ENCODE measurements around the gene CRLF2.
"Not testable (repeated sequence)": the region's sequence is repeated elsewhere in the genome, so short reads cannot be mapped to it uniquely, and the experiment has no call there.

Gene CRLF2, protein sequence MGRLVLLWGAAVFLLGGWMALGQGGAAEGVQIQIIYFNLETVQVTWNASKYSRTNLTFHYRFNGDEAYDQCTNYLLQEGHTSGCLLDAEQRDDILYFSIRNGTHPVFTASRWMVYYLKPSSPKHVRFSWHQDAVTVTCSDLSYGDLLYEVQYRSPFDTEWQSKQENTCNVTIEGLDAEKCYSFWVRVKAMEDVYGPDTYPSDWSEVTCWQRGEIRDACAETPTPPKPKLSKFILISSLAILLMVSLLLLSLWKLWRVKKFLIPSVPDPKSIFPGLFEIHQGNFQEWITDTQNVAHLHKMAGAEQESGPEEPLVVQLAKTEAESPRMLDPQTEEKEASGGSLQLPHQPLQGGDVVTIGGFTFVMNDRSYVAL

DNA sequence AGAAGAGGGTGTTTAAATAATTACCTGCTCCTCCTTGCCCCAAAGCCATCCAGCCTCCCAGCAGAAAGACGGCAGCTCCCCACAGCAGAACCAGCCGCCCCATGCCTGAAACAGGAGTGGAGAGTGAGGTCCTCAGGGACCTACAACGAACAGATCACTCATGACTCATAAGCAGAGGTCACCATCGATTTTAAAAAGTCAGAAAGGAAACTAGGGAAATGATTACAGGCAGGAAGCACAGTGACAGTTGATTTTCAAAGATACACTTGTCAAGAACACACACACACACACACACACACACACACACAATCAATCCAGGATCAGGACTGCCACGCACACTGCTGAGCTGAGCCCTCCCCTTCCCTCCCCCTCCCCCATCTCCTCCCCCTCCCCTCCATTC, at the start of gene CRLF2:
TSS of gene CRLF2 (minus strand) at position 118 of the 400 bp plus-strand sequence. CDS start at position 103, 15 bp downstream.
- Histone ChIP-seq H3K79me2 (ENCODE audit: control insufficient read depth, insufficient read depth, low read length, unreplicated experiment) (no peaks in the 10 kb centered on the region), H3K4me3 (ENCODE audit: low read depth, low read length) (no peak within 1 kb of the TSS), H3K4me1 (ENCODE audit: control insufficient read depth, insufficient read depth, low read length, unreplicated experiment) (peaks cover 6% of the 10 kb centered on the region), H2AFZ (ENCODE audit: low read length, unreplicated experiment) (no peak within 1 kb of the TSS), H3K27me3 (ENCODE audit: insufficient read depth, low read length) (0 out of 2 replicates have a peak, but pooled peaks cover 3% of the 10 kb centered on the region), H3K27ac (ENCODE audit: low read depth, low read length) (0 out of 2 replicates have a peak within 1 kb of the TSS, but pooled peaks have one; percentile 41), H3K36me3 (ENCODE audit: insufficient read depth, low read length) (no peaks in the 10 kb centered on the region)

DNA sequence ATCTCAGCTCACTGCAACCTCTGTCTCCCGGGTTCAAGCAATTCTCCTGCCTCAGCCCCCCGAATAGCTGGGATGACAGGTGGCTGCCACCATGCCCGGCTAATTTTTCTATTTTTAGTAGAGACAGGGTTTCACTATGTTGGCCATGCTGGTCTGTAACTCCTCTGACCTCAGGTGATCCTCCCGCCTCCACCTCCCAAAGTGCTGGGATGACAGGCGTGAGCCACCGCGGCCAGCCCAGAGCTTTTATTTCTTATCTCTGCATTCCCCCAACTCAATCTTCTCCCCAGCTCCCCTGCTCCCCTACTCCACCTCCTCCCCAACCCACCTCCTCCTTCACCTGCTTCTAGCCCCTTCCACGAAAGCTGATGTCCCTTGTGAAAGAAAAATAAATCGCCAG, 49.3 kb upstream of the CRLF2 start:
- H3K36me3 ChIP-seq (ENCODE audit: insufficient read depth, low read length); H2AFZ ChIP-seq (ENCODE audit: low read length, unreplicated experiment); H3K27me3 ChIP-seq (ENCODE audit: insufficient read depth, low read length); H3K79me2 ChIP-seq (ENCODE audit: control insufficient read depth, insufficient read depth, low read length, unreplicated experiment); H3K4me3 ChIP-seq (ENCODE audit: low read depth, low read length); H3K27ac ChIP-seq (ENCODE audit: low read depth, low read length); H3K4me1 ChIP-seq (ENCODE audit: control insufficient read depth, insufficient read depth, low read length, unreplicated experiment): not testable (repeated sequence)

DNA sequence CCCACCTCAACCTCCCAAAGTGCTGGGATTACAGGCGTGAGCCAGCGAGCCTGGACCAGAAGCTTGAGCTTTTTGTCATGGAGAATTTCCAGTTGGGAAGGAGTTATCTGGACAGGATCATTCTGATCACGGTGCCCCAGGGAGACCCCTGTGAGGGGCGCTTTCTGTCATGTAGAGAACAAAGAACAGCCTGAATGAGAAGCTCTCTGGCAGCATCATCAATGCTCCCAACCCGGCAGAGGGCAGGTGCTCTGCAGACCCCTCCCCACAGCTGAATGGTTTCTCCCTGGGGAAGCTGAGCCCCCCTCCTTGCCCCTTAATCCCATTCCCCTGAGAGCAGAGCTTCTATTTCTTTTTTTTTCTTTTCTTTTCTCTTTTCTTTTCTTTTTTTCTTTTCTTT, 48.8 kb upstream of the CRLF2 start:
- no peaks in the 10 kb centered on the region for H3K4me1 ChIP-seq (ENCODE audit: control insufficient read depth, insufficient read depth, low read length, unreplicated experiment)
- no peak overlapping the region for H3K4me3 ChIP-seq (ENCODE audit: low read depth, low read length)
- no peaks in the 10 kb centered on the region for H3K79me2 ChIP-seq (ENCODE audit: control insufficient read depth, insufficient read depth, low read length, unreplicated experiment)
- H3K27me3 ChIP-seq (ENCODE audit: insufficient read depth, low read length), result no peaks in the 10 kb centered on the region
- no peaks in the 10 kb centered on the region for H3K36me3 ChIP-seq (ENCODE audit: insufficient read depth, low read length)
- H3K27ac ChIP-seq (ENCODE audit: low read depth, low read length), result no peak overlapping the region
- H2AFZ ChIP-seq (ENCODE audit: low read length, unreplicated experiment), result no peak overlapping the region

DNA sequence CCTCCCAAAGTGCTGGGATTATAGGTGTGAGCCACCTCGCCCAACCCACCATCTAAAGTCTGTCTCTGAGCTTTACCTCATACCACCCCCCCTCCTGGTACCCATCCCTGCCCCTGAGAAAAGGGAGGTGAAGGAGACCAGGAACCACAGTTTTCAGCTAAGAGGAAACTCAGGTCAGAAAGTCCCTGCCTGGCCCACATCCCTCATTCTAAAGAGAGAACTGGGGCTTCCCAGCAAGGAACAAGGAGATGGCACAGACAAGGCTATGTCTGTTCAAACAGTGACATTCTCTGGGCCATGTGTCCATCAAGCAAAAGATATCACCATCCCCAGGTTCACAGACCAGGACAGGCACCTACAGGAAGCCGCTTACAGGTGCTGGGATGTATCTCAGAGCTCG, 40.4 kb upstream of the CRLF2 start:
- H3K4me1 ChIP-seq (ENCODE audit: control insufficient read depth, insufficient read depth, low read length, unreplicated experiment), result peaks cover 7% of the 10 kb centered on the region
- H3K27ac ChIP-seq (ENCODE audit: low read depth, low read length), result no peak overlapping the region
- H3K36me3 ChIP-seq (ENCODE audit: insufficient read depth, low read length), result no peaks in the 10 kb centered on the region
- H2AFZ ChIP-seq (ENCODE audit: low read length, unreplicated experiment), result no peak overlapping the region
- no peak overlapping the region for H3K4me3 ChIP-seq (ENCODE audit: low read depth, low read length)
- H3K27me3 ChIP-seq (ENCODE audit: insufficient read depth, low read length), result peaks cover 14% of the 10 kb centered on the region
- no peaks in the 10 kb centered on the region for H3K79me2 ChIP-seq (ENCODE audit: control insufficient read depth, insufficient read depth, low read length, unreplicated experiment)

DNA sequence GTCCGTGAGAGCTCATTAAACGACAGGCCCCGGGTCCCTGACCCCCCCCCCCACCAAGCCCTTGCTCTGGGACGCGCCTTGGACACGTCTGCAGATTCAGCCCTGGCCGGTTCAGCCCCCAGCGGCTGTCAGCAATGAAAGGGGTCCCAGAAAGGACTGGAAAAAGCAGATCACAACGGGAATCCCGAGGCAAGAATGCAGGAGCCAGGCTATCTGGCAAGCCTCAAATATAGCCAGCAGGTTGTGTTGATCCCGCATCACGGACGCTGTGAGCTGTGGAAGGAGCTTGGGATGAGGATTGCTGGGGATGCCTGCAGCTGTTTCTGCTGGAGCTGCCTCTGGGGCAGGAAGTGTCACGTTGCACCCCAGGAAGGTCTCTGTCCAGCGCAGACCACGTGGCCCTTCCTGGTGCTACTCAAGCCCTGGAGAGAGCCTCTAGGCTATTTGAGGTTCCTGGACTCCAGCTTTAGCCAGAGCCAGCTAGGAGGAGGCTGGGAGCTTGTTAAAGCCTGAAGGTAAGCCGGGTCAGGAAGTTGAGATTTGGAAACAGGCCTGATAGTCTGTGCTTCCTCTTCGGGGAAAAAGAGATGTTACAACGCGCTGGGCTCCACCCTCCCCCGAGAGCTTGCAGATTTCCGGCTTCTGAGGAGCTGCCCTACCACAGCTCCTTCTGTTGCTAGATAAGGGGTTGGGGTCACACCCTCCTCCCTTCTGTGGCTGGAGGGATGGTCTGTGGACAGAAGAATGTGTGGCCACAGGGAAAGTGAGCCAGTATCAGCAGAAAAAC, 36.8 kb upstream of the CRLF2 start:
- peaks cover 7% of the 10 kb centered on the region for H3K4me1 ChIP-seq (ENCODE audit: control insufficient read depth, insufficient read depth, low read length, unreplicated experiment)
- H3K79me2 ChIP-seq (ENCODE audit: control insufficient read depth, insufficient read depth, low read length, unreplicated experiment), result no peaks in the 10 kb centered on the region
- 0 out of 2 replicates have a peak overlapping the region, but pooled peaks have one; percentile 5 for H3K4me3 ChIP-seq (ENCODE audit: low read depth, low read length)

DNA sequence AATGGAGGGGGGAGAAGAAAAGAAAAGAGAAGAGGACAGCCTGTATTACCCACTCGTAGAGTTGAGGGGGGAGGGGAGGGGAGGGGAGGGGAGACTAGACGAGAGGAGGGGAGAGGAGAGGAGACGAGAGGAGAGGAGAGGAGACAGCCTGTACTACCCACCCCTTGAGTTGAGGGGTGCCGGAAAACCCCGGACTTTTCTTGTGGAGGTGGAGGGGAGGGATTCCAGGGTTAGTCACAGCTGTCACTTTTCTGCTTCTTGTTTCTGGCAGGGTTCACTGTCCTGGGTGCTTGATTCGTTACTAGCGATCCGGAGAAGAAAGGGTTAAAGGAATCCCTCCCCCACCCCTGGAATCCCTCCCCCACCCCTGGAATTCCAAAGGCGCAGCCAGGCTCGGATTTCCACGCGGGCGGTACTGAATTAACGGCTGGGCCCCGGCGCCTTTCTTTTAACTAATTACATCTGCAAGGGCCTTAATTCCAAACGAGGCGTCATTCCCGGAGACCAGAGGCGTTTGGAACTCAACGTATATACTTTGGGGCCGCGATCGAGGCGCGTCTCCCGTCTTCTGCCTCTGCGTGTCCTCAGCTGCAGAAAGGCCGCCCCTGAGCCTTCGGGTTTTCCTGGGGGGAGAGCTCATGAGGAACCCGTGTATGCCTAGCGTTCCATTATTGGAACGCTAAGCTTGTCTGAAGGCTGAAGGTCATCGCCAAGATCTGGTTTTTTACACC, 36.0 kb upstream of the CRLF2 start:
- H3K4me3 ChIP-seq (ENCODE audit: low read depth, low read length), result 0 out of 2 replicates have a peak overlapping the region, but pooled peaks have one; percentile 5
- H3K79me2 ChIP-seq (ENCODE audit: control insufficient read depth, insufficient read depth, low read length, unreplicated experiment), result no peaks in the 10 kb centered on the region
- H2AFZ ChIP-seq (ENCODE audit: low read length, unreplicated experiment), result no peak overlapping the region
- no peak overlapping the region for H3K27ac ChIP-seq (ENCODE audit: low read depth, low read length)
- H3K4me1 ChIP-seq (ENCODE audit: control insufficient read depth, insufficient read depth, low read length, unreplicated experiment), result peaks cover 7% of the 10 kb centered on the region
- peaks cover 14% of the 10 kb centered on the region for H3K27me3 ChIP-seq (ENCODE audit: insufficient read depth, low read length)
- no peaks in the 10 kb centered on the region for H3K36me3 ChIP-seq (ENCODE audit: insufficient read depth, low read length)

More for the DNA sequence above, 36.8 kb upstream of the CRLF2 start:
- Histone ChIP-seq H2AFZ (ENCODE audit: low read length, unreplicated experiment) (no peak overlapping the region), H3K27ac (ENCODE audit: low read depth, low read length) (no peak overlapping the region), H3K27me3 (ENCODE audit: insufficient read depth, low read length) (peaks cover 14% of the 10 kb centered on the region), H3K36me3 (ENCODE audit: insufficient read depth, low read length) (no peaks in the 10 kb centered on the region)

DNA sequence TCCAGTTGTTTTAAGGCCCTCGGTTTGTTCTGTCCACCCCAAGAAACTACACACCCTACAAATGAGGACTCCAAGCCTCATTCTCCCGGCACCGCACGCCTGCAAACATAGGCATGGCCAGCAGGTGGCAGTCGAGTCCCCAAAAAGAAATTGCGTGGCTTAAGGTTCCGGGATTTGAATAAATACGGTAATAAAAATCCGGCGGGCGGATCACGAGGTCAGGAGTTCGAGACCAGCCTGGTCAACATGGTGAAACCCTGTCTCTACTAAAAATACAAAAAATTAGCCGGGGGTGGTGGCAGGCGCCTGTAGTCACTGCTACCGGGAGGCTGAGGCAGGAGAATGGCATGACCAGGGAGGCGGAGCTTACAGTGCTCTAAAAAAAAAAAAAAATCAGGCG, 34.4 kb upstream of the CRLF2 start:
- peaks cover 7% of the 10 kb centered on the region for H3K4me1 ChIP-seq (ENCODE audit: control insufficient read depth, insufficient read depth, low read length, unreplicated experiment)
- no peak overlapping the region for H3K27ac ChIP-seq (ENCODE audit: low read depth, low read length)
- H3K4me3 ChIP-seq (ENCODE audit: low read depth, low read length), result no peak overlapping the region

DNA sequence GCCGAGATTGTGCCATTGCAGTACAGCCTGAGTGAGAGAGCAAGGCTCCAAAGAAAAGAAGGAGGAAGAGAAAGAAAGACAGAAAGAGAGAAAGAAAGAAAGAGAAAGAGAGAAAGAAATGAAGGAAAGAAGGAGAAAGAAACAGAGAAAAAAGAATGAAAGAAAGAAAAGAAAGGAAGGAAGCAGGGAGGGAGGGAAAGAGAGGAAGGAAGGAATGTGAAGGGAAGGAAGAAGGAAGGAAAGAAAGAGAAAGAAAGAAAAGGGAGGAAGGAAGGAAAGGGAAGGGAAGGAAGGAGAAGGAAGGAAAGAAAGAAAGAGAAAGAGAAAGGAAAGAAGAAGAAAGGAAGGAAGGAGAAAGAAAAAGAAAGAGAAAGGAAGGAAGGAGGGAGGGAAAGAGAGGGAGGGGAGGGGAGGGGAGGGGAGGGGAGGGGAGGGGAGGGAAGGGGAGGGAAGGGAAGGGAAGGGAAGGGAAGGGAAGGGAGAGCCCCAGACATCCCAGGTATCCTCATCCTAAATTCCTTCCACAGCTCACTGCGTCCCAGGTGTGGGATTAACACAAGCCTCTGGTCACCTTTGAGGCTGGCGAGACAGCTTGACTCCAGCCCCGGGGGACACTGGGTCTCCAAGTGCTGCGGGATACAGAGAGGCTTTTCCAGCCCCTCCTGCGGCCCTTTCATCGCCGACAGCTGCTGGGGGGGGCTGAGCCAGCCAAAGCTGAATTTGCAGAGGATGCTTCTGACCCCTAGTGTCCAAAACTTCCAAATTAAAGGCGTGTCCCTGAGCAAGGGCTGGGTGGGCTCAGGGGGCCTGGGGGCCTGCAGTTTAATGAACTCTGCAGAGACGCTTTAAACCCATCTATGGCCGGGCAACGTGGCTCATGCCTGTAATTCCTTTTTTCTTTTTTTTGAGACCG, 32.0 kb upstream of the CRLF2 start:
- Histone ChIP-seq H2AFZ (ENCODE audit: low read length, unreplicated experiment) (no peak overlapping the region), H3K27ac (ENCODE audit: low read depth, low read length) (no peak overlapping the region), H3K36me3 (ENCODE audit: insufficient read depth, low read length) (no peaks in the 10 kb centered on the region), H3K79me2 (ENCODE audit: control insufficient read depth, insufficient read depth, low read length, unreplicated experiment) (no peaks in the 10 kb centered on the region), H3K4me3 (ENCODE audit: low read depth, low read length) (no peak overlapping the region), H3K27me3 (ENCODE audit: insufficient read depth, low read length) (peaks cover 12% of the 10 kb centered on the region), H3K4me1 (ENCODE audit: control insufficient read depth, insufficient read depth, low read length, unreplicated experiment) (peaks cover 7% of the 10 kb centered on the region)

More for the DNA sequence above, 34.4 kb upstream of the CRLF2 start:
- Histone ChIP-seq H3K79me2 (ENCODE audit: control insufficient read depth, insufficient read depth, low read length, unreplicated experiment) (no peaks in the 10 kb centered on the region), H3K27me3 (ENCODE audit: insufficient read depth, low read length) (peaks cover 14% of the 10 kb centered on the region), H2AFZ (ENCODE audit: low read length, unreplicated experiment) (no peak overlapping the region), H3K36me3 (ENCODE audit: insufficient read depth, low read length) (no peaks in the 10 kb centered on the region)

DNA sequence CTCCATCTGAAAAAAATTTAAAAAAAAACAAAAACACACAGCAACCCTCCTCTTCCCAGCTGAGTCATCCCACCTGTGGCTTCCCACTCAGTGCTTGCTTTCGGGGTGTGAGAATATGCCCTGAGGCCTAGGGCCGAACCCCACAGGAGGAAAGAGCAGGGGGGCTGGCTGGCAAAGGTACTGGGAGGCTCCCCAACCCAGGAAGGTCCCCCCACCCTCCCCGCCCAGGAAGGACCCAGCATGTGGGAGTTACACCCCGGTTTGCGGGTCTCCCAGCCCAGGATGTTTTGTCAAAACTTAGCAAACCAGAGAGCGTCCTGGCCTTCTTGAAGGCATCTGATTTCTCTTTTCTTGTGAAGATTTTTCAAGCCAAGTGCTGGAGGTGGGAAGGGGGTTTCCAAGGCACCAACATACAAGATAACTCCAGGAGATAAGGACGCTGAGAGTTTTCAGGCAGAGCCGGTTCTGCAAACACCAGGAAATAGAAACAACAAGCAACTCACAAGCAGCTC, 30.5 kb upstream of the CRLF2 start:
- Histone ChIP-seq H3K36me3 (ENCODE audit: insufficient read depth, low read length) (no peaks in the 10 kb centered on the region), H3K4me1 (ENCODE audit: control insufficient read depth, insufficient read depth, low read length, unreplicated experiment) (no peaks in the 10 kb centered on the region), H2AFZ (ENCODE audit: low read length, unreplicated experiment) (no peak overlapping the region), H3K4me3 (ENCODE audit: low read depth, low read length) (no peak overlapping the region), H3K27ac (ENCODE audit: low read depth, low read length) (no peak overlapping the region), H3K27me3 (ENCODE audit: insufficient read depth, low read length) (no peaks in the 10 kb centered on the region), H3K79me2 (ENCODE audit: control insufficient read depth, insufficient read depth, low read length, unreplicated experiment) (no peaks in the 10 kb centered on the region)
